H1 (cell line): ENCODE measurements around the gene ARFGEF3. TPM values are rescaled to one million over a fixed set of nuclear protein-coding genes. Genes with fewer than 3 reads are reported as not detected.

Source experiments
- CTCF ChIA-PET: fragments of 300-600 bp; sonication (Branson Sonifier 250); formaldehyde crosslinking; loops from one replicate; lab custom pipeline; 2021; ENCODE audit not compliant: partially characterized antibody; lab: Charles Lee
- POLR2A ChIA-PET: fragments of 300-600 bp; sonication (Branson Sonifier 250); formaldehyde crosslinking; loops from one replicate; lab custom pipeline; 2021; ENCODE audit warnings: inconsistent platforms; ENCODE audit not compliant: partially characterized antibody; lab: Charles Lee
- DNase-seq, 2 experiments: peaks; one replicate each; pipeline versions ENCODE4 v3.0.0 to v3.0.0-alpha.2; 2010 to 2022; ENCODE audit warnings: low spot score in 2 of 2, low read depth in 1 of 2, mixed read lengths in 1 of 2
- FAIRE-seq: peaks from 2 replicates; lab custom pipeline; 2011; peaks lifted over from hg19 to GRCh38; lab: Jason Lieb, UNC
- H2AFZ ChIP-seq: 2 replicates; pipeline ENCODE4 v1.8.1; 2012; ENCODE audit warnings: low read length, inconsistent platforms
- H2AK5ac ChIP-seq: 2 replicates; pipeline ENCODE4 v1.6.1; 2013; ENCODE audit warnings: low read depth, low read length
- H2BK120ac ChIP-seq: replicated peaks from 2 replicates; pipeline ENCODE3; 2013; ENCODE audit warnings: low read depth, low read length, inconsistent platforms
- H2BK12ac ChIP-seq: 2 replicates; pipeline ENCODE4 v1.6.1; 2013; ENCODE audit warnings: low read depth, low read length
- H2BK15ac ChIP-seq: 2 replicates; pipeline ENCODE4 v1.6.1; 2013; ENCODE audit warnings: low read length
- H2BK20ac ChIP-seq: 2 replicates; pipeline ENCODE4 v1.6.1; 2013; ENCODE audit warnings: low read length
- H2BK5ac ChIP-seq: 2 replicates; pipeline ENCODE4 v1.6.1; 2013; ENCODE audit warnings: low read depth, low read length
- H3K14ac ChIP-seq: 2 replicates; pipeline ENCODE4 v1.6.1; 2013; ENCODE audit warnings: inconsistent platforms; ENCODE audit not compliant: insufficient read length
- H3K18ac ChIP-seq: 2 replicates; pipeline ENCODE4 v1.6.1; 2013; ENCODE audit warnings: low read length; ENCODE audit errors: extremely low read depth
- H3K23ac ChIP-seq: 2 replicates; pipeline ENCODE4 v1.6.1; 2013; ENCODE audit warnings: inconsistent platforms; ENCODE audit not compliant: insufficient read length
- H3K23me2 ChIP-seq: 2 replicates; pipeline ENCODE4 v1.6.1; 2013; ENCODE audit warnings: low read depth, low read length
- H3K27ac ChIP-seq: 2 replicates; pipeline ENCODE4 v1.6.1; 2011; ENCODE audit warnings: low read depth, low read length, inconsistent platforms
- H3K27me3 ChIP-seq, 4 experiments: replicated peaks in 1 of 4; 1 replicate in 1 of 4; 2 replicates in 3 of 4; pipeline versions ENCODE4 v1.6.1 to v1.8.1; 2011 to 2013; ENCODE audit warnings: low read length in 3 of 4, mild to moderate bottlenecking in 3 of 4, inconsistent platforms in 2 of 4, mixed read lengths in 2 of 4, moderate library complexity in 1 of 4; ENCODE audit not compliant: control insufficient read depth in 3 of 4, insufficient read depth in 3 of 4; ENCODE audit errors: extremely low read depth in 1 of 4
- H3K36me3 ChIP-seq, 4 experiments: 2 replicates each; pipeline versions ENCODE4 v1.6.1 to v1.8.1; 2011 to 2013; ENCODE audit warnings: mild to moderate bottlenecking in 4 of 4, low read length in 3 of 4, moderate library complexity in 2 of 4, control low read depth in 1 of 4, inconsistent platforms in 1 of 4; ENCODE audit not compliant: insufficient read depth in 4 of 4, control insufficient read depth in 2 of 4
- H3K4ac ChIP-seq: replicated peaks from 2 replicates; pipeline ENCODE3; 2013; ENCODE audit warnings: low read length, low read depth, mixed read lengths, inconsistent platforms; ENCODE audit not compliant: insufficient read length
- H3K4me1 ChIP-seq, 4 experiments: replicated peaks in 1 of 4; 1 replicate in 1 of 4; 2 replicates in 3 of 4; pipeline versions ENCODE4 v1.6.1 to v1.8.1; 2011 to 2013; ENCODE audit warnings: low read length in 3 of 4, inconsistent platforms in 2 of 4, mixed read lengths in 1 of 4; ENCODE audit not compliant: insufficient read depth in 4 of 4, control insufficient read depth in 3 of 4
- H3K4me2 ChIP-seq, 2 experiments: 2 replicates each; pipeline versions ENCODE4 v1.6.1 to v1.8.1; 2011 to 2013; ENCODE audit warnings: low read depth in 2 of 2, low read length in 2 of 2, control low read depth in 1 of 2, inconsistent platforms in 1 of 2, mild to moderate bottlenecking in 1 of 2; ENCODE audit not compliant: insufficient read depth in 1 of 2
- H3K4me3 ChIP-seq, 4 experiments: fragments of 200-600, 300-600 bp in 1 of 4; sonication (generic), shearing (Covaris generic), sonication (Bioruptor Twin) in 1 of 4; 2 replicates each; pipeline versions ENCODE4 v1.5.1 to v1.8.1; 2011 to 2016; ENCODE audit warnings: low read length in 4 of 4, low read depth in 3 of 4, control low read depth in 2 of 4, inconsistent platforms in 2 of 4, mild to moderate bottlenecking in 2 of 4, mixed read lengths in 1 of 4, moderate library complexity in 1 of 4; ENCODE audit not compliant: insufficient read depth in 2 of 4; ENCODE audit errors: extremely low read depth in 1 of 4
- H3K56ac ChIP-seq: replicated peaks from 2 replicates; pipeline ENCODE3; 2013; ENCODE audit warnings: low read depth, mild to moderate bottlenecking, mixed read lengths, low read length, inconsistent platforms; ENCODE audit not compliant: insufficient read length
- H3K79me1 ChIP-seq: 2 replicates; pipeline ENCODE4 v1.6.1; 2013; ENCODE audit warnings: low read depth, low read length, control low read depth
- H3K79me2 ChIP-seq, 2 experiments: 2 replicates each; pipeline versions ENCODE4 v1.6.1 to v1.8.1; 2012 to 2013; ENCODE audit warnings: low read length in 2 of 2, mild to moderate bottlenecking in 2 of 2, inconsistent platforms in 1 of 2; ENCODE audit not compliant: insufficient read depth in 2 of 2, control insufficient read depth in 1 of 2
- H3K9ac ChIP-seq, 4 experiments: replicated peaks in 1 of 4; 1 replicate in 1 of 4; 2 replicates in 3 of 4; pipeline versions ENCODE4 v1.6.1 to v1.8.1; 2011 to 2013; ENCODE audit warnings: low read depth in 3 of 4, low read length in 3 of 4, control low read depth in 2 of 4, mild to moderate bottlenecking in 2 of 4, moderate library complexity in 2 of 4, inconsistent platforms in 1 of 4; ENCODE audit errors: extremely low read depth in 1 of 4
- H3K9me3 ChIP-seq, 2 experiments: 2 replicates each; pipeline versions ENCODE4 v1.6.1 to v1.8.1; 2012 to 2013; ENCODE audit warnings: mild to moderate bottlenecking in 2 of 2, moderate library complexity in 2 of 2, control low read depth in 1 of 2, inconsistent platforms in 1 of 2, low read depth in 1 of 2, low read length in 1 of 2, mixed read lengths in 1 of 2; ENCODE audit not compliant: insufficient read depth in 2 of 2
- H4K20me1 ChIP-seq, 2 experiments: replicated peaks in 1 of 2; 2 replicates each; pipeline versions ENCODE3 to v1.8.1; 2011 to 2013; ENCODE audit warnings: inconsistent platforms in 2 of 2, low read length in 2 of 2, mild to moderate bottlenecking in 1 of 2; ENCODE audit not compliant: insufficient read depth in 2 of 2, control insufficient read depth in 1 of 2
- H4K5ac ChIP-seq: 2 replicates; pipeline ENCODE4 v1.6.1; 2013; ENCODE audit warnings: low read length, low read depth, mixed read lengths, inconsistent platforms; ENCODE audit not compliant: insufficient read length
- H4K8ac ChIP-seq: 2 replicates; pipeline ENCODE4 v1.8.0; 2013; ENCODE audit warnings: mild to moderate bottlenecking, moderate library complexity, low read length, inconsistent platforms; ENCODE audit not compliant: insufficient read depth; ENCODE audit errors: extremely low read depth
- H4K91ac ChIP-seq: replicated peaks from 2 replicates; pipeline ENCODE3; 2013; ENCODE audit warnings: low read length, mixed read lengths, inconsistent platforms; ENCODE audit not compliant: insufficient read length
- BRCA1 ChIP-seq: IDR thresholded peaks from 2 replicates; pipeline ENCODE4 v1.6.1; 2012; ENCODE audit warnings: low read depth, low read length, improper control_type of control experiment
- CHD1 ChIP-seq: IDR thresholded peaks from 2 replicates; pipeline ENCODE4 v1.6.1; 2012; ENCODE audit warnings: low read depth, low read length, improper control_type of control experiment
- E2F6 ChIP-seq: IDR thresholded peaks from 2 replicates; pipeline ENCODE4 v1.6.1; 2012; ENCODE audit warnings: inconsistent platforms
- KDM4A ChIP-seq: IDR thresholded peaks from one replicate; pipeline ENCODE4 v1.7.1; 2012; ENCODE audit warnings: low read depth, mild to moderate bottlenecking, moderate library complexity, low read length, inconsistent platforms; ENCODE audit not compliant: severe bottlenecking
- NANOG ChIP-seq: IDR thresholded peaks from 2 replicates; pipeline ENCODE4 v1.6.1; 2011; ENCODE audit warnings: low read length, low read depth, mild to moderate bottlenecking, inconsistent platforms; ENCODE audit not compliant: insufficient read depth, poor library complexity, severe bottlenecking
- PHF8 ChIP-seq: fragments of 200-600 bp; sonication (generic); conservative IDR thresholded peaks from 2 replicates; pipeline ENCODE4 v1.7.1; 2012; ENCODE audit warnings: low read depth, mild to moderate bottlenecking, inconsistent platforms, low read length, moderate library complexity
- RNF2 ChIP-seq: fragments of 200-900, 300-1000 bp; sonication (generic); IDR thresholded peaks from 2 replicates; pipeline ENCODE4 v1.7.1; 2016; ENCODE audit warnings: borderline replicate concordance, low read depth, mild to moderate bottlenecking, antibody characterized with exemption, low read length; ENCODE audit not compliant: poor library complexity, severe bottlenecking; ENCODE audit errors: missing control alignments
- SAP30 ChIP-seq: fragments of 300-600 bp; sonication (generic); IDR thresholded peaks from 2 replicates; pipeline ENCODE4 v1.7.1; 2012; ENCODE audit warnings: low read length, moderate library complexity, mild to moderate bottlenecking, inconsistent platforms; ENCODE audit not compliant: insufficient read depth, insufficient replicate concordance
- SP1 ChIP-seq: IDR thresholded peaks from 2 replicates; pipeline ENCODE4 v1.6.1; 2011; ENCODE audit warnings: low read depth, low read length
- SP2 ChIP-seq: IDR thresholded peaks from 2 replicates; pipeline ENCODE4 v1.6.1; 2012; ENCODE audit warnings: mild to moderate bottlenecking, low read length, inconsistent platforms
- SUZ12 ChIP-seq: fragments of 200-600 bp; sonication (generic); IDR thresholded peaks from 2 replicates; pipeline ENCODE4 v1.6.1; 2012; ENCODE audit warnings: mild to moderate bottlenecking, inconsistent platforms, low read length, moderate library complexity, mixed read lengths
- YY1 ChIP-seq: IDR thresholded peaks from 2 replicates; pipeline ENCODE4 v1.6.1; 2011; ENCODE audit warnings: low read depth, mild to moderate bottlenecking, low read length
- WGBS, 2 experiments: shearing (Covaris generic) in 1 of 2; methylation state at CpG; one replicate each; pipeline versions ENCODE4 v1.1.6 to v1.1.7; 2013 to 2015; ENCODE audit warnings: low lambda C conversion rate in 2 of 2, mixed read lengths in 2 of 2, inconsistent platforms in 1 of 2, low coverage in 1 of 2, missing lambda C conversion rate in 1 of 2; ENCODE audit not compliant: insufficient replicate concordance in 2 of 2, insufficient coverage in 1 of 2, insufficient read length in 1 of 2; ENCODE audit errors: extremely low coverage in 1 of 2, missing lambda C conversion rate in 1 of 2; 5-methylcytosine and 5-hydroxymethylcytosine counted together
- polyA plus RNA-seq, 7 experiments: library from polyadenylated mRNA; depleted of rRNA in 3 of 7; stranded (reverse) in 5 of 7; unstranded in 2 of 7; fragments of >200 nt in 5 of 7; fragments of 200-250 nt in 2 of 7; gene quantifications; 1 replicate in 5 of 7; 2 replicates in 1 of 7; 4 replicates in 1 of 7; pipeline versions ENCODE4 v1.2.1 to v1.2.3, GENCODE V29; 2011 to 2013; ENCODE audit warnings: missing spikeins in 2 of 7, mixed read lengths in 2 of 7
- total RNA-seq: library from RNA; stranded (reverse); fragmentation: NEBNext Ultra II Directional; extraction: Animal tissue kit (Norgen Biotek cat#: 25700); gene quantifications from 2 replicates; pipeline ENCODE4 v1.2.1, GENCODE V29; 2021
- TF ChIP-seq, protein P1 (sequence below): IDR thresholded peaks from 2 replicates; pipeline ENCODE4 v1.6.1; 2012; ENCODE audit warnings: inconsistent platforms

ARFGEF3 gene
- total and polyA plus RNA-seq, 2 of the 8 experiments (the other 6 are each of a cell fraction or from before 2014, with no cell fraction given), result 5.8 to 23.2 TPM

DNA sequence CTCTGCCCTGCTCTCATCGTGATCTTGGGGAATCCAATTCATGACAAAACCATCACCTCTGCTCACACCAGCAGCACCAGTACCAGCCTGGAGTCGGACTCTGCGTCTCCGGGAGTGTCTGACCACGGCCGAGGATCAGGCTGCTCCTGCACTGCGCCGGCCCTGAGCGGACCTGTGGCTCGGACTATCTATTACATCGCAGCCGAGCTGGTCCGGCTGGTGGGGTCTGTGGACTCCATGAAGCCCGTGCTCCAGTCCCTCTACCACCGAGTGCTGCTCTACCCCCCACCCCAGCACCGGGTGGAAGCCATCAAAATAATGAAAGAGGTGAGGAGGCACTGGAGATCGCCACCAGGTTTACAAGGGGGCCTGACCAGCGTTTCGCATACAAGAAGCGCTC, 93.7 kb downstream of the ARFGEF3 start:
- Histone ChIP-seq H3K79me1 (no peaks in the 10 kb centered on the region), H3K4me3 (no peak overlapping the region), H2AFZ (no peak overlapping the region), H3K9me3 (no peaks in the 10 kb centered on the region), H3K79me2 (no peaks in the 10 kb centered on the region), H4K91ac (no peak overlapping the region), H3K27ac (no peak overlapping the region), H2BK120ac (no peak overlapping the region), H3K4me2 (no peak overlapping the region), H3K18ac (no peak overlapping the region), H3K27me3 (no peaks in the 10 kb centered on the region), H3K23ac (no peak overlapping the region), H4K8ac (no peak overlapping the region), H4K5ac (no peak overlapping the region), H3K56ac (no peak overlapping the region), H2BK15ac (no peak overlapping the region), H3K23me2 (no peaks in the 10 kb centered on the region), H2AK5ac (no peak overlapping the region), H3K36me3 (peaks cover 0 to 11% (median 4%) of the 10 kb centered on the region in 4 experiments; a peak in 3 of 8 replicates), H3K14ac (no peak overlapping the region), H4K20me1 (peaks cover 0 to 2% of the 10 kb centered on the region in 2 experiments), H2BK5ac (no peak overlapping the region), H3K9ac (no peak overlapping the region), H2BK20ac (no peak overlapping the region), H2BK12ac (no peak overlapping the region), H3K4ac (no peak overlapping the region), H3K4me1 (no peaks in the 10 kb centered on the region)
- no peak for FAIRE-seq
- ChIA-PET POLR2A (no interaction called here), CTCF (interaction anchor here (1.0 to 1.8 kb wide), 3 partner anchors 44 to 139 kb away, joined by 3 to 5 read pairs (median 4); no protein-coding TSS in a partner anchor)
- DNase-seq, result no peak
- 95% methylated on average over 20 of the region's 20 CpGs; no CpG with 5 or more reads in 1 of the 2 experiments for WGBS, 2 experiments
- TF ChIP-seq SAP30 (no peak), SP2 (no peak), SP1 (no peak), YY1 (no peak), BRCA1 (no peak), PHF8 (no peak), KDM4A (no peak), E2F6 (no peak), NANOG (no peak), SUZ12 (no peak), RNF2 (no peak), CHD1 (no peak)
- TF ChIP-seq, protein P1, sequence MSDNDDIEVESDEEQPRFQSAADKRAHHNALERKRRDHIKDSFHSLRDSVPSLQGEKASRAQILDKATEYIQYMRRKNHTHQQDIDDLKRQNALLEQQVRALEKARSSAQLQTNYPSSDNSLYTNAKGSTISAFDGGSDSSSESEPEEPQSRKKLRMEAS, result no peak
